ENCODE measurements around the gene MTMR3.

Gene MTMR3

DNA sequence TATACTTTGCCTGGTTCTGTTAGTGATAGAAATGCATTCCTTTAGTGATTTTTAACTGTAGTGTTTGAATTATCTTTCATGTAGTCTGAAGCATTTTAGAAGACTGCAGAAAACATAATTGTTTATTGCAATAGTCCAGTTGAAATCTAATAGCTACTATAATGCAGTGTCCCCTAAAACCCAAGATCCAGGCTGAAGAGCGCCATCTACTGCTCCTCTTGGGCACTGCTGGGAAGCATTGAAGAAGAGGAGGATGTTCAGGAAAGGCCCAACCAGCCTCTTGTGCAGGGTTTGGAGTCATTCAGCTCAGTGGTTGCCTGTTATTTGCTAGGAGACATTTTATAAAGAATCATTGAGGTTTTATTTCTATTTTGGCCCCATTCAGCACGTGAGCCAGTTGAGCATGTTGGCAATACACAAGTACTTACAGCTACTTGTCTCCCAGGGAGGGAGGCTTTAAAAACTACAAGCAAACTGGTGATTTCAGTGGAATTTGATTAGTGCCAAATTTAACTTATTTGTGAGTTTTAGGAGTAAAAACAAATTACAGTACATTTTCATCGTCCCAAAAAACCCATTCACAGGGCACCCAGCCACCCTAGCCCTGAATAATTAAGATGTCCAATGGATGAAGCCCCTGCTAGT lies 122.4 kb downstream of the MTMR3 start:
- DNase-seq: peak; percentile 68
- no peaks in the 10 kb centered on the region for H3K27me3 ChIP-seq
- H3K4me3 ChIP-seq (ENCODE audit: low read depth, low read length): no peak overlapping the region
- TF ChIP-seq, protein P1, sequence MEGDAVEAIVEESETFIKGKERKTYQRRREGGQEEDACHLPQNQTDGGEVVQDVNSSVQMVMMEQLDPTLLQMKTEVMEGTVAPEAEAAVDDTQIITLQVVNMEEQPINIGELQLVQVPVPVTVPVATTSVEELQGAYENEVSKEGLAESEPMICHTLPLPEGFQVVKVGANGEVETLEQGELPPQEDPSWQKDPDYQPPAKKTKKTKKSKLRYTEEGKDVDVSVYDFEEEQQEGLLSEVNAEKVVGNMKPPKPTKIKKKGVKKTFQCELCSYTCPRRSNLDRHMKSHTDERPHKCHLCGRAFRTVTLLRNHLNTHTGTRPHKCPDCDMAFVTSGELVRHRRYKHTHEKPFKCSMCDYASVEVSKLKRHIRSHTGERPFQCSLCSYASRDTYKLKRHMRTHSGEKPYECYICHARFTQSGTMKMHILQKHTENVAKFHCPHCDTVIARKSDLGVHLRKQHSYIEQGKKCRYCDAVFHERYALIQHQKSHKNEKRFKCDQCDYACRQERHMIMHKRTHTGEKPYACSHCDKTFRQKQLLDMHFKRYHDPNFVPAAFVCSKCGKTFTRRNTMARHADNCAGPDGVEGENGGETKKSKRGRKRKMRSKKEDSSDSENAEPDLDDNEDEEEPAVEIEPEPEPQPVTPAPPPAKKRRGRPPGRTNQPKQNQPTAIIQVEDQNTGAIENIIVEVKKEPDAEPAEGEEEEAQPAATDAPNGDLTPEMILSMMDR (IDR thresholded peaks at IDR 0.05; ENCODE audit: low read depth, low read length): peak; percentile 100
- no peaks in the 10 kb centered on the region for H3K9me3 ChIP-seq
- peaks cover 17% of the 10 kb centered on the region for H3K4me1 ChIP-seq
- no peaks in the 10 kb centered on the region for H3K36me3 ChIP-seq

DNA sequence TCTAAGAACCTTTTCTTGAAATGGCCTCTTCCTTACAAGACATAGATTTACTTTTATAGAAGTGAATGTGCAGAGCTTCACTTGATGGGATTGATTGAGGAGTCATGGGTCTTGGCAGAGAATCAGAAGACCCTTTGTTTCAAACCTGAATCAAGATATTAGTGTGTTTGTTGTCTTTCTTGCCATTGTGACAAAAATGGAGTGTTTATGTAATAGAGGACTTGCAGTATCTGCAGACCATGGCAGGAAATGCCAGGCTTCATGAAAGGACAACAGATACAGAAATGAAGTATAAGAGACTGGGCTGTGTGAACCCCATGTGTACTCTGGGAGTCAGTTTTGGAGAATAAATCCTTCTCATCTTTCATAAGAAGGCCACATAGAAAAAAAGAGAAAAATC lies 124.4 kb downstream of the MTMR3 start:
- H3K27me3 ChIP-seq: no peaks in the 10 kb centered on the region
- no peaks in the 10 kb centered on the region for H3K9me3 ChIP-seq
- DNase-seq: no peak
- no peak overlapping the region for H3K4me3 ChIP-seq (ENCODE audit: low read depth, low read length)
- 0 out of 2 replicates have a peak, but pooled peaks cover 4% of the 10 kb centered on the region for H3K36me3 ChIP-seq
- TF ChIP-seq, protein P1 (IDR thresholded peaks at IDR 0.05; ENCODE audit: low read depth, low read length): no peak
- H3K4me1 ChIP-seq: peaks cover 21% of the 10 kb centered on the region

DNA sequence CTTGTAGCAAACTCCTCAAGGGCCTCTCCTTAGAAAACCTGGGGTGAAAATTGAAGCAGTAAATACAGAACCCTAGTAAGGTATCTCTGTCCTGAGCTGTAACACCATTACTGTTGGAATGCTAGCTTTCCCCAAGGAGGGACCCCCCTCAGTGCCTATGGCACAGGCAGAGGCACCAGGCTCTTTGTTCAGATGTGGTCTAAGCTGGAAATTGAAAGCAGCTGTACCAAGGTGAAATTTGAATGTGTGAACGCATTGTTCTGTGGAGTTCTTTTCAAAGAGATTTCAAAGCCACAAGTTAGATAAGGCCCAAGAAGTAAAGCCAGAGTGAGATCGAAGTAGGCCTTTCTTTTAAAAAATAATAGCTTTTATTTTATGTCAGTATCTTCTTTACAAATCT lies 125.4 kb downstream of the MTMR3 start:
- TF ChIP-seq, protein P1 (IDR thresholded peaks at IDR 0.05; ENCODE audit: low read depth, low read length): no peak
- H3K9me3 ChIP-seq: no peaks in the 10 kb centered on the region
- no peaks in the 10 kb centered on the region for H3K27me3 ChIP-seq
- 0 out of 2 replicates have a peak, but pooled peaks cover 4% of the 10 kb centered on the region for H3K36me3 ChIP-seq
- H3K4me3 ChIP-seq (ENCODE audit: low read depth, low read length): no peak overlapping the region
- no peak for DNase-seq
- peaks cover 21% of the 10 kb centered on the region for H3K4me1 ChIP-seq

DNA sequence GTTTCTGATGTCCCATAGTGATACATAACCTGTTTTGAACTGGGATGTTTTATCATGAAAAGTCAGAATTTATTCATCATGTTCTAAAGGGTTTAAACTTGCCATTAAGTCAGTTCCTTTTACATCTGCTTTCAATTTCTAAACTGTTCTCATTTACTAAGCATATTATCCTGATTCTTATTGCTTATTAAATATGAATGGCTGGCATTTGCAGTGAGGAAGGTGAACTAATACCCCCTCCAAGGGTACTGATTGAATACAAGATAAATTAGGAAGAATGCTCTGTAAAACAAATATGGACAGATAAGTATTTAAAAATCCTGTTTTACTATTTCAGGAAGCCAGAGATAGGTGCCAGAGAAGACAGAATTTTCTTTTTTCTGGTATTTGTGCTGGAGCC lies 126.5 kb downstream of the MTMR3 start:
- peaks cover 15% of the 10 kb centered on the region for H3K4me1 ChIP-seq
- TF ChIP-seq, protein P1 (IDR thresholded peaks at IDR 0.05; ENCODE audit: low read depth, low read length): no peak
- DNase-seq: no peak
- no peak overlapping the region for H3K4me3 ChIP-seq (ENCODE audit: low read depth, low read length)
- 0 out of 2 replicates have a peak, but pooled peaks cover 4% of the 10 kb centered on the region for H3K36me3 ChIP-seq
- H3K9me3 ChIP-seq: no peaks in the 10 kb centered on the region
- no peaks in the 10 kb centered on the region for H3K27me3 ChIP-seq

DNA sequence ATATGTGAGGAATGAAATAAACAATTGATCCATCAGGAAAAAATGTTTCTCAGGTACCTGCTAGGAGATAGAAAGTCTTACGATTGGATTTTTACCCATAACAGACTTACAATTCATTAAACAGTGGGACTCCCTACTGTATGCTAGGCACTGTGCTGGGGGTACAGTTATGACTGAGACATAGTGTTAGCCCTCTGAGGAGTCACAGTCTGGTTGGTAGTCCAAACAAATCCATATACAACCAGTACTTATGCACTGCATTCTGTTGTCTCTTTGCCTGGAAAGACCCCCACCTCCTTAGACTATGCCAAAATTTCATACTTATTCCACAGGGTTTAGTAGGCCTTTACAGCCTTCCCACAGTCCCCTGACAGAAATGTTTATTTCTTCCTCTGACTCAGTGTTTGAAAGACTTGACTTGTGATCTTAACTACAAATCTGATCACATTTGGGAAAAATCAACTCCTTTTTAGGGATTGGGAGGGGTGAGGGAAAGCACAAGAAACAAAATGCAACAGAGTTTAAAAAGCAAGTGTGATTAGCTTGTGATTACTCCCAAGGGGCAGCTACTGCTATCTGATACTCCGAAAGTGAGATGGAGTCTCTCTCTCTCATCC lies 127.9 kb downstream of the MTMR3 start:
- Histone ChIP-seq H3K36me3 (peaks cover 6% of the 10 kb centered on the region; the same call in 1 of the 2 replicates), H3K9me3 (no peaks in the 10 kb centered on the region), H3K27me3 (no peaks in the 10 kb centered on the region), H3K4me3 (ENCODE audit: low read depth, low read length) (no peak overlapping the region), H3K4me1 (peaks cover 10% of the 10 kb centered on the region)
- TF ChIP-seq, protein P1 (IDR thresholded peaks at IDR 0.05; ENCODE audit: low read depth, low read length): no peak
- DNase-seq: no peak

DNA sequence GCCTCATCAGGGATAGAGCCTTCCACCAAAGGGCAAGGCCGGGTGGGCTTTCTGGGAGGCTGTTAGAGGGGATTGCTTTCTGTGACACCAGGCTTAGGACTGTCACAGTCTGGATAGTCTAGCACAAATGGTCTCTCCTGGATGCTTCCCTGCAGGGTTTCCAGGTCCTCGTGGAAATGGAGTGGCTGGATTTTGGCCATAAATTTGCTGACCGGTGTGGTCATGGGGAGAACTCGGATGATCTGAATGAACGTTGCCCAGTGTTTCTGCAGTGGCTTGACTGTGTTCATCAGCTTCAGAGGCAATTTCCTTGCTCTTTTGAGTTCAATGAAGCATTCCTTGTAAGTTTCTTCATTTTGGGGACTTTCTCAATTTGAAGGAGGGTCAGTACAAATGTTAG lies 130.2 kb downstream of the MTMR3 start:
- H3K36me3 ChIP-seq: peaks cover 24% of the 10 kb centered on the region
- DNase-seq: no peak

More for the DNA sequence above, 130.2 kb downstream of the MTMR3 start:
- peaks cover 10% of the 10 kb centered on the region for H3K4me1 ChIP-seq
- H3K4me3 ChIP-seq (ENCODE audit: low read depth, low read length): no peak overlapping the region
- no peaks in the 10 kb centered on the region for H3K9me3 ChIP-seq
- TF ChIP-seq, protein P1 (IDR thresholded peaks at IDR 0.05; ENCODE audit: low read depth, low read length): no peak
- no peaks in the 10 kb centered on the region for H3K27me3 ChIP-seq
